ENCODE results near the gene SHISA9. TPM values are rescaled to one million over a fixed set of nuclear protein-coding genes. Genes with fewer than 3 reads are reported as not detected.

Gene SHISA9
- total RNA-seq, 1 donor from 2014 or later = 3.7 TPM

DNA sequence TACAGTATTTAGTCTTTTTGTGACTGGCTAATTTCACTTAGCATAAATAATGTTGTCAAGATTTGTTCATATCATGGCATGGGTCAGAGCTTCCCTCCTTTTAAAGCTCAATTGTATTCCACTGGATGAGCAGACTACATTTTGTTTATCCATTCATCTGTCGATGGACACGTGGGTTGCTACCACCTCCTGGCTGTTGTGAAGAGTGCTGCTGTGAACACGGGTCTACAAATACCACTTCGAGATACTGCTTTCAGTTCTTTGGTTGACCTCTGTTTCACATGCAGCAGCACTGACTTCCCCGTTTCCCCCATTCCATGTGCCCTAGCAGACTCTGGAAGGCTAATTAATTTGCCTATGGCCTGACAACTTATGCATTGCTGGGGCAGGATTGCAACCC is 285.4 kb downstream of the SHISA9 start:
- TF ChIP-seq, protein P1, sequence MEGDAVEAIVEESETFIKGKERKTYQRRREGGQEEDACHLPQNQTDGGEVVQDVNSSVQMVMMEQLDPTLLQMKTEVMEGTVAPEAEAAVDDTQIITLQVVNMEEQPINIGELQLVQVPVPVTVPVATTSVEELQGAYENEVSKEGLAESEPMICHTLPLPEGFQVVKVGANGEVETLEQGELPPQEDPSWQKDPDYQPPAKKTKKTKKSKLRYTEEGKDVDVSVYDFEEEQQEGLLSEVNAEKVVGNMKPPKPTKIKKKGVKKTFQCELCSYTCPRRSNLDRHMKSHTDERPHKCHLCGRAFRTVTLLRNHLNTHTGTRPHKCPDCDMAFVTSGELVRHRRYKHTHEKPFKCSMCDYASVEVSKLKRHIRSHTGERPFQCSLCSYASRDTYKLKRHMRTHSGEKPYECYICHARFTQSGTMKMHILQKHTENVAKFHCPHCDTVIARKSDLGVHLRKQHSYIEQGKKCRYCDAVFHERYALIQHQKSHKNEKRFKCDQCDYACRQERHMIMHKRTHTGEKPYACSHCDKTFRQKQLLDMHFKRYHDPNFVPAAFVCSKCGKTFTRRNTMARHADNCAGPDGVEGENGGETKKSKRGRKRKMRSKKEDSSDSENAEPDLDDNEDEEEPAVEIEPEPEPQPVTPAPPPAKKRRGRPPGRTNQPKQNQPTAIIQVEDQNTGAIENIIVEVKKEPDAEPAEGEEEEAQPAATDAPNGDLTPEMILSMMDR (conservative IDR thresholded peaks at IDR 0.05; ENCODE audit: low read depth, low read length) = peak; percentile 47
- DNase-seq (ENCODE audit: low read depth) = no peak
- no peak overlapping the region for H3K4me3 ChIP-seq (ENCODE audit: low read depth, low read length)

DNA sequence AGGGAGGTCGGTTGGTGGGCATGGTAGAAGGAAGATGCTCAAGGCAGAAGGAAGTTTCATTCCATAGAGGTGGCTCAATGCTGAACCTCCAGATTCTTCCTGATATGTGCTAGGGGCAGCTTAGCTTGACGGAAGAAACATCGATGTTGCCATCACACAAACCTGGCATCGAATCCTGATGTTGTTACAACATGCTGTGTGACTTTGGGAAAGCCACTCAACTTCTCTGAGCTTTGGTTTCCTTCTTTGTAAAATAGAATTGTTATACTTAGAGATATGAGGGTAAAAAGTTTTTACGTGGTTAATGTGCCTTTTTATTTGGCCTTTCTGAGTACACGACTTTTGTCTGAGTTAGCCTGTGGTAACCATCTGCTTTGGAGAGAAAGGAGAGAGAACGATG is 287.9 kb downstream of the SHISA9 start:
- DNase-seq (ENCODE audit: low read depth) = no peak
- TF ChIP-seq, protein P1 (conservative IDR thresholded peaks at IDR 0.05; ENCODE audit: low read depth, low read length) = no peak
- no peak overlapping the region for H3K4me3 ChIP-seq (ENCODE audit: low read depth, low read length)

DNA sequence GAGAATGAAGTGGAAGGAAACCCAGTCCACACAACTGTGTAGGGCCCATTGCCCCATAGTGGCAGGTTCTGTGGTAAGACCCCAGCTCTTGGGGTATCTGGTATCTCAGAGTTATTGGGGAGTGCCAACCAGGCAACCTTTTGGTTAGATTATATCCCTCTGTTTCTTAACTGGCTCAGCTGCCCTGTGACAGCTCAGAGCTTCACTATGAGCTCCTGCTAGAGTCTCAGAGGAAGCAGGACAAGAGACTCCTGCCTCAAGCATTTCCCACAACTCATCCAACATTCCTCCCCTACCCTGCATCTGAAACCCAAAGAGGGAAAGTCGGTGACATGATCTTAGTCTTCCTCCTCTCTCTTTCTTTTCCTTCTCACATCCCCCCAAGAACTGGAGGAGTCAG is 292.3 kb downstream of the SHISA9 start:
- no peak for DNase-seq (ENCODE audit: low read depth)
- TF ChIP-seq, protein P1 (conservative IDR thresholded peaks at IDR 0.05; ENCODE audit: low read depth, low read length) = no peak
- H3K4me3 ChIP-seq (ENCODE audit: low read depth, low read length) = no peak overlapping the region

DNA sequence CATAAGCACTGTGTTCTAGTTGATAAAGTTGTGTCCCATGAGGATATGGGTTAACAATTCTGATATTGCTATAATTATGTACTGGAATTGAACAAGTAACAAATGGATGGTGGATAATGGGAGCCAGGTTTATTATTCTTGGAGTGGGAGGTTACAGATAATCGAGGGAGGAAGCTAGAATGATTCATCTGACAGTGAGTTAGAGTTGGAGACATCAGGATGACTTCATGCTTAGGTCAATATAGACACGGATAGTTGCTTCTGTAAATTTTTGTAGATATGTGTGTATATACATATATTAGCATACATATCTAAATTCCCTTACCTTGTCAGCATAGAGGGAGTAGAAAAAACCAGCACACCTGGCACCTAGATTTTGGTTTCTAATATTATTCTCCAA is 293.4 kb downstream of the SHISA9 start:
- no peak overlapping the region for H3K4me3 ChIP-seq (ENCODE audit: low read depth, low read length)
- TF ChIP-seq, protein P1 (conservative IDR thresholded peaks at IDR 0.05; ENCODE audit: low read depth, low read length) = no peak
- DNase-seq (ENCODE audit: low read depth) = no peak

DNA sequence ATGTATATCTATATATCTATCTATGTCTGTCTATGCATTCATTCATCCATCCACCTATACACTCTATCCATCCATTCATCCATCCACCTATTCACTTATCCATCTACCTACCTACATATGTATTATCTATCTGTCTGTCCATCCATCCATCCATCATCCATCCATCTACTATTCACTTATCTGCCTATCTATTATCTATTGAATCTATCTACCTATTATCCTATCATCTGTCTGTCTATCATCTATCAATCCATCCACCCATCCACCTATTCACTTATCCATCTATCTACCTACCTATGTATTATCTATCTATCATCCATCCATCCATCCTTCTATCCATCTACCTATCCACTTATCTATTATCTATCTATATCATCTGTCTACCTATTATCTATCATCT is 302.3 kb downstream of the SHISA9 start:
- DNase-seq (ENCODE audit: low read depth) = no peak
- H3K4me3 ChIP-seq (ENCODE audit: low read depth, low read length) = no peak overlapping the region
- TF ChIP-seq, protein P1 (conservative IDR thresholded peaks at IDR 0.05; ENCODE audit: low read depth, low read length) = no peak

DNA sequence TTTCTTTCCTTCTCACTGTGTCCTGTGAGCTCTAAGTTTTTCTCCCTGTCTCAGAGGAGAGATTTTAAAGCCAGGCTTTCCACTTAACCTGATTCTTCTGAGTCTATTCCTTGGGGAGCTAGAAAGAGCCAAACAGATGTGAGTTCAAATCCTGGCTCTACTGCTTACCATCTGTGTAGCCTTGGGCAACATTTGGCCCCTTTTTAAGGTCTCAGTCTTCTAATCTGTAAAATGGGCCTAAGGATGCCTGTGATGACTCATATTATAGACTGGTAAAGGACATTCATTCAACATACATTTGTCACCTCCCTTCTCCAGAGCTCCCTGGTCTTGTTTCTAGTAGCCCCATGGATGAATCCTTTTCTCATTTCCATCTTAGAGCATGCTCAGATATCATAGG is 304.0 kb downstream of the SHISA9 start:
- no peak overlapping the region for H3K4me3 ChIP-seq (ENCODE audit: low read depth, low read length)
- DNase-seq (ENCODE audit: low read depth) = no peak
- TF ChIP-seq, protein P1 (conservative IDR thresholded peaks at IDR 0.05; ENCODE audit: low read depth, low read length) = no peak

DNA sequence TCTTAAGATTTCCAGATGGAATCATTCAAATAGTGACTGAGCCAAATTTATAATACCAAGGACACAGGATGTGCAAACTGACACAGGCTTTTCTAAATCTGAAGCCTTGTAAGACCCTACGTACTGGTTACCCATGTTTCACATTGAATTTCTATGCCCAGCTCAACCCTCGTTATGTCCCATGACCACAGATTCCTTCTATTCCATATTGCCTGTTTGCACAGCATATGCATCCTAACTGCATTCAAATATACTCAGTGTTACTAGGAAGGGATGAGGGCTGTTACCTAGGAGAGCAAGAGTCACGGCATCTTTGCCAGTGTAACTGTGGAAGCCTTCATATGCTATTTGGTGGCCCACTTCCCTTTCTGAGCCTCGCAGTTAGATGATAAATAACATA is 305.2 kb downstream of the SHISA9 start:
- DNase-seq (ENCODE audit: low read depth) = no peak
- TF ChIP-seq, protein P1 (conservative IDR thresholded peaks at IDR 0.05; ENCODE audit: low read depth, low read length) = no peak
- H3K4me3 ChIP-seq (ENCODE audit: low read depth, low read length) = no peak overlapping the region
